Measurements from ENCODE around the gene PDCL2.

GRCh38 chr4:55635741-55636655 lies 44.0 kb upstream of the PDCL2 start, which contains the start of gene NMU:
- TF ChIP-seq CTCF (IDR thresholded peaks at IDR 0.05) (no peak), POLR2A (IDR thresholded peaks at IDR 0.05) (no peak), POLR2AphosphoS5 (IDR thresholded peaks at IDR 0.05) (no peak), EP300 (IDR thresholded peaks at IDR 0.05) (no peak)

All from suprapubic skin (tissue), 4 donors.